ENCODE data around the gene INPP4B. TPM values are rescaled to one million over a fixed set of nuclear protein-coding genes. Genes with fewer than 3 reads are reported as not detected.
A peak's percentile ranks its signal among the peaks of the same experiment; 100 is the strongest.

Gene INPP4B
- total RNA-seq, 4 donors from 2014 or later: 38.9 to 48.7 (median 44.2) TPM

DNA sequence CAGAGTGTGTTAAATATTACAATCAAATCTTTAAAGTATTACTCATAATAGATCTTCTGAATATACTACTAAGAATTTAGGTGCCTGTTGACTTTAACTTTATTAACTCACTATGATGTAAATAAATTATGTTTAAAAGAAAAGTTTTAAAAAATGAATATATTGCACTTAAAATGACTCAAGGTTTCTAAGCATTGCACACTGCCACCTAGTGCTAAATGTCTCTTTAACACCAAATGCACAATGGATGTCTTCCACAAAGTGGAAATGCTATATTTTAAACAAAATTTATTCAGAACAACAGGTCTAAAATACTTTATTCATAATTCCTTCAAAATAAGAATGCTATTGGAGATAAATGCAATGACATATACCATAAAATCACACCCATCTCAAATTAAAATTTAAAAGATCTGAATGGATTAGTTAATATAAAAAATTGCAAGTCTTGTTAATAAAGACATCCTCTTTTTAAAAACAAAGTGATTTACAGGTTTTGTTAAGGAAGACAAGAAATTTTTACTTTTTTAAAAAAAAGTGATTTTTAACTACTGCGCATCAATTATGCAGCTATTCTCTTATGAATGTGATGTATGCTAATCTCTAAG lies 5.5 kb downstream of the INPP4B start:
- no peak for TF ChIP-seq POLR2A (IDR thresholded peaks at IDR 0.05)
- TF ChIP-seq, protein P1, sequence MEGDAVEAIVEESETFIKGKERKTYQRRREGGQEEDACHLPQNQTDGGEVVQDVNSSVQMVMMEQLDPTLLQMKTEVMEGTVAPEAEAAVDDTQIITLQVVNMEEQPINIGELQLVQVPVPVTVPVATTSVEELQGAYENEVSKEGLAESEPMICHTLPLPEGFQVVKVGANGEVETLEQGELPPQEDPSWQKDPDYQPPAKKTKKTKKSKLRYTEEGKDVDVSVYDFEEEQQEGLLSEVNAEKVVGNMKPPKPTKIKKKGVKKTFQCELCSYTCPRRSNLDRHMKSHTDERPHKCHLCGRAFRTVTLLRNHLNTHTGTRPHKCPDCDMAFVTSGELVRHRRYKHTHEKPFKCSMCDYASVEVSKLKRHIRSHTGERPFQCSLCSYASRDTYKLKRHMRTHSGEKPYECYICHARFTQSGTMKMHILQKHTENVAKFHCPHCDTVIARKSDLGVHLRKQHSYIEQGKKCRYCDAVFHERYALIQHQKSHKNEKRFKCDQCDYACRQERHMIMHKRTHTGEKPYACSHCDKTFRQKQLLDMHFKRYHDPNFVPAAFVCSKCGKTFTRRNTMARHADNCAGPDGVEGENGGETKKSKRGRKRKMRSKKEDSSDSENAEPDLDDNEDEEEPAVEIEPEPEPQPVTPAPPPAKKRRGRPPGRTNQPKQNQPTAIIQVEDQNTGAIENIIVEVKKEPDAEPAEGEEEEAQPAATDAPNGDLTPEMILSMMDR (IDR thresholded peaks at IDR 0.05): peak in 5 of 6 experiments; percentile 10 to 69 (median 60)
- H3K4me1 ChIP-seq: peaks cover 0 to 12% (median 0%) of the 10 kb centered on the region in 4 donors
- H3K4me3 ChIP-seq: no peak overlapping the region
- H3K27ac ChIP-seq: no peak overlapping the region
- H3K27me3 ChIP-seq: no peaks in the 10 kb centered on the region
- no peaks in the 10 kb centered on the region for H3K36me3 ChIP-seq
- DNase-seq: peak in 1 of 3 donors; percentile 57
- H3K9me3 ChIP-seq: no peaks in the 10 kb centered on the region

DNA sequence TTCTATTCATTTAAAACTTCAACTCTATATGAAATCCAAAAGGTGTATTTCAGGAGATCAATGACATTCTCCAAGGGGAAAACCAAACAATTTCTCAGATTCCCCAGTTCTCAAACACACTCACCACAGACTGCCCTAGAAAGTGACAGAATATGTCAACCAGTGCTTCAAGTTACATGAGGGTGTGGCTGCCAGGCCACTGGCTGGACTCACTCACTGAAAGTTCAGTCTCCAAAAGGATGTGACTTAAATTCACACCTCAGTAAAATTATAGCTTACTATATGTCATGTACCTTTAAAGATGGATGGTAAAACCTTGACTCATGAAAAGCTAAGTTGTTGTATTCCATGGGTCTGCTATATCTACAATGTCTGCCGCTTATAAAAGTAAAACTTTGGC lies 7.3 kb downstream of the INPP4B start:
- TF ChIP-seq POLR2A (IDR thresholded peaks at IDR 0.05): no peak
- TF ChIP-seq, protein P1 (IDR thresholded peaks at IDR 0.05): no peak
- Histone ChIP-seq H3K9me3 (no peaks in the 10 kb centered on the region), H3K36me3 (no peaks in the 10 kb centered on the region), H3K27me3 (no peaks in the 10 kb centered on the region), H3K27ac (no peak overlapping the region), H3K4me1 (no peaks in the 10 kb centered on the region), H3K4me3 (no peak overlapping the region)
- DNase-seq: no peak

DNA sequence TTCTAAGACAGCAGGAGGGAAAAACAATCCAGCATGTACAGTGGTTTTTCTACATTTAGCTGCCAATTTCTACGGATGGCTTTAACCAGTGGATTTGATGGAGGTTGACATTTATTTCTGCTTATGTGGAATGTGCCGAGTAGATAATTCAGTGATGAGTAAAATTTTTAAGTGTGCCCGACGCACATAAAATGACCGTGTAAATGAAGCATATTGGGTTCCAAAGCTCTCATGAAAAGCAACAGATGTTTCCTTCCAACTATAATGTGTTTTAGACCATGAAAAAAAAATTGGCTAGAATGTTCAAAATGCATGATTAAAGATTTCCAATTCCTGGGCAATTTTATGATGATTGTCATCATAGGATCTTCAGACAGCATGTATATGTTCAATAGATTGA lies 14.1 kb downstream of the INPP4B start:
- no peak for DNase-seq
- H3K36me3 ChIP-seq: no peaks in the 10 kb centered on the region
- TF ChIP-seq, protein P1 (IDR thresholded peaks at IDR 0.05): no peak
- TF ChIP-seq POLR2A (IDR thresholded peaks at IDR 0.05): no peak
- no peak overlapping the region for H3K27ac ChIP-seq
- no peaks in the 10 kb centered on the region for H3K27me3 ChIP-seq
- no peaks in the 10 kb centered on the region for H3K4me1 ChIP-seq
- H3K4me3 ChIP-seq: no peak overlapping the region
- H3K9me3 ChIP-seq: no peaks in the 10 kb centered on the region

DNA sequence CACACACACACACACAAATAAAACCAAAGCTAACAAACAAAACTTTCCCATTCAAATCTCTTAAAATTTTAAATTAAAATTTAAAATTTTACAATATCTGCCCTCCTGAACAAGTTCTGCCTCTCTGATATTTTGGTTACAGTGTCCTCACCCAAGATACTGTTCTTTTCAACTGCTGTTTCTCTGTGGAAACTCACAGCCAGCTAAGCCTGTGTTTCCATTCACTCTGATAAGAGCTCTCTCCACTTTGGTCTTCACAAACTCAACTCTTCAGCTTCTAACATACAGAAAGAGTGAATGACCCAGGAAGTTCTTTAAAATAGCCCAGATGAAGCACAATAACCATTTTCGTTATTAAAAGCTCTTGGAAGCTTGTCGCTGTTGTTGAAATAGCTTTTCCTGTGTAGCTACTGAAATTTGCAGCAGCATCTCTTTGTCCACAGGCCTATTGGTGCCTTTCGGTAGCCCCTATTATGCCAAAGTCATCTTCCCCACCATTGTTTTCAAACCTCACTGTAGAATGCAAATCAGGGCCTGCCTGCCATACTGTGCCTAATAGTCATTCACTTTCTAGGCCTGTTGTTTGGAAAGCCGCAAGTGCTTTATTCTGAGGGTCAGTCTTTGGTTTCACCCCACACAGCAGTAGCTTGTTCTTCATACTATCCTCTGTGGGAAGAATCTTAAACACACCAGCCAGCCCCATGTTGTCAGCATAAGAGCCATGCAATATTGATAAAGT lies 19.4 kb downstream of the INPP4B start:
- H3K27ac ChIP-seq: no peak overlapping the region
- TF ChIP-seq, protein P1 (IDR thresholded peaks at IDR 0.05): no peak
- no peak for TF ChIP-seq POLR2A (IDR thresholded peaks at IDR 0.05)

DNA sequence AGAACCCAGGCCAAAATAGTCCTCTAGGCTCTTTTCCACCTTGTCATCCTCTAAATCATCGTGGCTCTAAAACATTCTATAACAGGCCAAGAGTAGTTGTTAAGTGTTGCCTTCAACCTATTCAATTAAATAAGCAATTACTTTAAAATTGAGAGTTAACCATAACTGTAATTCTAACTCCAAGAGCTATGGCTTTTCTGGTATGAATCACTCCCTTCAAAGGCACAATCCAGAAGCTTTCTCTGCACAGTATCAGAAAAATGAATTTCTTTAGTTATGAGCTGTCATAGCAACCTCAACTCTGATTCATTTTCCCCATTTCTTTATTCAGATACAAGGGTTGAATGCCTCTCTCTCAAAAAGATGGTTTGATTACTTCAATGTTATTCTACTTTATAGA lies 21.7 kb downstream of the INPP4B start:
- Histone ChIP-seq H3K4me1 (no peaks in the 10 kb centered on the region), H3K36me3 (no peaks in the 10 kb centered on the region), H3K27me3 (no peaks in the 10 kb centered on the region), H3K27ac (no peak overlapping the region), H3K9me3 (no peaks in the 10 kb centered on the region), H3K4me3 (no peak overlapping the region)
- DNase-seq: no peak
- TF ChIP-seq, protein P1 (IDR thresholded peaks at IDR 0.05): no peak
- TF ChIP-seq POLR2A (IDR thresholded peaks at IDR 0.05): no peak

More for the DNA sequence above, 19.4 kb downstream of the INPP4B start:
- Histone ChIP-seq H3K27me3 (no peaks in the 10 kb centered on the region), H3K4me1 (no peaks in the 10 kb centered on the region), H3K36me3 (no peaks in the 10 kb centered on the region), H3K4me3 (no peak overlapping the region), H3K9me3 (no peaks in the 10 kb centered on the region)
- no peak for DNase-seq

All from Peyer's patch (tissue), 4 donors.